Measurements from ENCODE around the gene DPP6. TPM values are rescaled to one million over a fixed set of nuclear protein-coding genes. Genes with fewer than 3 reads are reported as not detected.
A peak's percentile ranks its signal among the peaks of the same experiment; 100 is the strongest.

DPP6 gene
- total RNA-seq, 1 donor from 2014 or later, result 2.2 TPM

- DNase-seq (ENCODE audit: low read depth, low spot score), result no peak
- Mint-ChIP-seq H3K36me3 (ENCODE audit: low read depth) (no peaks in the 10 kb centered on the region), H3K4me1 (peaks cover 16% of the 10 kb centered on the region), H3K9me3 (peaks cover 3% of the 10 kb centered on the region), H3K27ac (ENCODE audit: unreplicated experiment) (no peak overlapping the region), H3K27me3 (ENCODE audit: low read depth) (peaks cover 38% of the 10 kb centered on the region), H3K4me3 (no peak overlapping the region)
- TF ChIP-seq, protein P1, sequence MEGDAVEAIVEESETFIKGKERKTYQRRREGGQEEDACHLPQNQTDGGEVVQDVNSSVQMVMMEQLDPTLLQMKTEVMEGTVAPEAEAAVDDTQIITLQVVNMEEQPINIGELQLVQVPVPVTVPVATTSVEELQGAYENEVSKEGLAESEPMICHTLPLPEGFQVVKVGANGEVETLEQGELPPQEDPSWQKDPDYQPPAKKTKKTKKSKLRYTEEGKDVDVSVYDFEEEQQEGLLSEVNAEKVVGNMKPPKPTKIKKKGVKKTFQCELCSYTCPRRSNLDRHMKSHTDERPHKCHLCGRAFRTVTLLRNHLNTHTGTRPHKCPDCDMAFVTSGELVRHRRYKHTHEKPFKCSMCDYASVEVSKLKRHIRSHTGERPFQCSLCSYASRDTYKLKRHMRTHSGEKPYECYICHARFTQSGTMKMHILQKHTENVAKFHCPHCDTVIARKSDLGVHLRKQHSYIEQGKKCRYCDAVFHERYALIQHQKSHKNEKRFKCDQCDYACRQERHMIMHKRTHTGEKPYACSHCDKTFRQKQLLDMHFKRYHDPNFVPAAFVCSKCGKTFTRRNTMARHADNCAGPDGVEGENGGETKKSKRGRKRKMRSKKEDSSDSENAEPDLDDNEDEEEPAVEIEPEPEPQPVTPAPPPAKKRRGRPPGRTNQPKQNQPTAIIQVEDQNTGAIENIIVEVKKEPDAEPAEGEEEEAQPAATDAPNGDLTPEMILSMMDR (conservative IDR thresholded peaks at IDR 0.05), result no peak
These were observed 813.9 kb downstream of the DPP6 start for GRCh38 chr7:154865984-154866685.

DNA sequence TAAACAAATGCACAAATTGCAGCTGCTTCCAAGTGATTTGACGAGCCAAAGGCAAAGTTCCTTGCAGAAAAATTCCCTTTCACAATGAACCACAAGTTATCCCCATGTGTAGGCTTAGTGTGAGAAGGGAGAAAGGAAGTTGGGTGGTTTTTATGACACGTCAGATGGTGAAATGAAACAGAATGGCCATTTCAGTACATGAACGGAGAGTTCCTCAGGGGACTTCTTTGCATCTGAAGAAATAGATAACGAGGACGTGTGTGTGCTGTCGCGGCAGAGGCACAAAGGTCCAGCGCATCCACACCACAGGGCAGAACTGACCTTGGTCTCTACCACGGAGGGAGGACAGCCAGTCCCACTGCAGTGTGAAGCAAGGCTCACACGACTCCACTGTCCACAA lies 814.9 kb downstream of the DPP6 start:
- no peak overlapping the region for H3K4me3 Mint-ChIP-seq
- peaks cover 40% of the 10 kb centered on the region for H3K27me3 Mint-ChIP-seq (ENCODE audit: low read depth)
- TF ChIP-seq, protein P1 (conservative IDR thresholded peaks at IDR 0.05), result no peak
- H3K4me1 Mint-ChIP-seq, result peaks cover 21% of the 10 kb centered on the region
- H3K36me3 Mint-ChIP-seq (ENCODE audit: low read depth), result no peaks in the 10 kb centered on the region
- no peak overlapping the region for H3K27ac Mint-ChIP-seq (ENCODE audit: unreplicated experiment)
- no peak for DNase-seq (ENCODE audit: low read depth, low spot score)
- peaks cover 3% of the 10 kb centered on the region for H3K9me3 Mint-ChIP-seq

DNA sequence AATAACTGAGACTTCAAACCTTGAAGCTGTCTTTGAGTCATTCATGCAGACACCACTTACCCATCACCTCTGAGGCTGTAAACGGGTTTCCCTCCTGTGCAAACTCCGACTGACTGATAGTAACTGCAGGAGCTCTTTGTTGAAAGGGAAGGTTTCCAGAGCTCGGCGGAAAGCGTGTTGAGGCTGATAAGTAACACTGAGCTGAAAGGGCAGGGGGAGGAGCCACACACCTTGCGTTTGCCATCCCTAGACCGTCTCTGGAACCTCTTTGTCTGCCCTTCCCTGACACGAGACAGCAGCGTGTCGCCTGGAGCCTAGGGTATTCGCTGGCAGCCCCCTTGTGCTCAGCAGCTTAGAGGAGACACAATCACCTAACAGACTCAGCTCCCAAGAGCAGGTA lies 816.7 kb downstream of the DPP6 start:
- H3K36me3 Mint-ChIP-seq (ENCODE audit: low read depth), result no peaks in the 10 kb centered on the region
- peak overlapping the region; percentile 58 for H3K27ac Mint-ChIP-seq (ENCODE audit: unreplicated experiment)
- no peak overlapping the region for H3K4me3 Mint-ChIP-seq
- peaks cover 3% of the 10 kb centered on the region for H3K9me3 Mint-ChIP-seq
- peaks cover 36% of the 10 kb centered on the region for H3K27me3 Mint-ChIP-seq (ENCODE audit: low read depth)
- peaks cover 26% of the 10 kb centered on the region for H3K4me1 Mint-ChIP-seq
- no peak for DNase-seq (ENCODE audit: low read depth, low spot score)
- TF ChIP-seq, protein P1 (conservative IDR thresholded peaks at IDR 0.05), result no peak

DNA sequence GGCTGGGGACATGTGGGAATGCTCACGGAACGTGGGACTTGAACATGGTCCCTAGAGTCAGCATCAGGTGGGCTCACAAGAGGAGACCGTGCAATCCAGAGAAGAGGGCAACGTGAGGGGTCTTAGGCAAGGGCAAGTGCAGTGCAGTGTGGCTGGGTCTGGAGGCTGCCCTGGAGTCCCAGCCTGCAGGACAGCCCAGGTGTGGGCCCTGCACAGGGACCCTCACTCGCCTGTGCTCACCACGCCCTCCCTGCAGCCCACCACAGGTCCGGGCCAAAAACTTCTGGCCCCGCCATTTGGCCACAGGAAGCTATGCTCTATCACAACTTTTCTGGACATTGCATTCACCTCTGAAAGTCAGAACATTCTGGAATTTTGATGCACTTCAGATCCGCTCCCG lies 817.2 kb downstream of the DPP6 start:
- no peak overlapping the region for H3K27ac Mint-ChIP-seq (ENCODE audit: unreplicated experiment)
- H3K27me3 Mint-ChIP-seq (ENCODE audit: low read depth), result peaks cover 36% of the 10 kb centered on the region
- H3K4me3 Mint-ChIP-seq, result no peak overlapping the region
- DNase-seq (ENCODE audit: low read depth, low spot score), result no peak
- TF ChIP-seq, protein P1 (conservative IDR thresholded peaks at IDR 0.05), result no peak
- peaks cover 31% of the 10 kb centered on the region for H3K4me1 Mint-ChIP-seq
- H3K36me3 Mint-ChIP-seq (ENCODE audit: low read depth), result no peaks in the 10 kb centered on the region
- H3K9me3 Mint-ChIP-seq, result peaks cover 3% of the 10 kb centered on the region

GRCh38 chr7:154871507-154871906 lies 819.3 kb downstream of the DPP6 start:
- TF ChIP-seq, protein P1 (conservative IDR thresholded peaks at IDR 0.05), result no peak
- Mint-ChIP-seq H3K27ac (ENCODE audit: unreplicated experiment) (no peak overlapping the region), H3K27me3 (ENCODE audit: low read depth) (peaks cover 32% of the 10 kb centered on the region), H3K9me3 (peaks cover 3% of the 10 kb centered on the region), H3K4me1 (peaks cover 35% of the 10 kb centered on the region), H3K36me3 (ENCODE audit: low read depth) (no peaks in the 10 kb centered on the region), H3K4me3 (no peak overlapping the region)
- DNase-seq (ENCODE audit: low read depth, low spot score), result no peak
